Raji (cell line): ENCODE data around the gene FAM170B.

Experiments used
- POLR2A ChIP-seq: IDR thresholded peaks from 2 replicates; pipeline ENCODE4 v1.6.1; 2011; ENCODE audit warnings: low read depth, low read length, control low read depth; ENCODE audit not compliant: insufficient read depth

The FAM170B gene

DNA sequence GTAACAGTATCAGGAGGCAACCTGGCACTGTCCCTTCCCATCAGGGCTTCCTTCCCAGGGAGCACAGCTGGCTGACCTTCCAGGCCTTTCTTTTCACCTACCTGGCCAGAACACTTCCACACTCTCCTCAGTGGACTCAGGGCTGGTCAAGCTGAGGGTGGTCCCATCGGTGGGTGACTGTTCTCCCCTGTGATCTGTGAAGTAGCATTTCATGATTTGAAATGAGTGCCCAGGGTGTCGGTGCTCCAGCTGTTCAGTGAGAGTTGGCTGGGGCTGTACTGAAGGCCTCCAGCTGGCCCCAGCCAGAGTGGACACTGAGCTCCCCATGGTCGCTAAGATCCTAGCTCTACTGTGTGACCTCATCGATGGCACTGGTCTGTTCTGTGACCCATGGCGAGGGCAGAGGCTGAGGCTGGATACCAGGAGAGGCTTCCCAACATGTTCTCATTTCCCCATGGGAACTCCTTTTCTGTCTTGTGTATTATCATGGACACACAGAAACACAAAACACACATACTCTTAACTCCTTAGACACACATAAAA lies at the start of gene FAM170B:
FAM170B (minus strand) TSS at position 316 of the 543 bp plus-strand sequence; CDS start at position 213, 103 bp downstream.
- TF ChIP-seq POLR2A, result no peak

DNA sequence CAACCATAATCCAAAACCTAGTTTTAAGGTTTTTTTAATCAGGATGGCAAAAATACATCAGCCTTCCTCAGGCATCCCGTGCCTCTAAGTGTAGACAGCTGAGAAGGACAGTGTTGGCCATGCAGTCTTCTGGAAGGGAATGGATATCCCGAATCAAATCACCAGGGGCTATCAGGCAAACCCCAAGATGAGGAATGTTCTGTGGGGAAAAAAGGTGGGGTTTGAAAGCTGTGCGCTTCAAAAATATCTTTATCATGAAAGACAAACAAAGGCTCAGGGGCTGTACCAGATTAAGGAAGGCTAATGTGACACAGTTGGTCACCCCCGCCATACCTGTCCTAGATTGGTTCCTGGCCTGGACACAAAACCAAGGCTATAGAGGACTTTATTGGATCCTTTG lies 49.0 kb upstream of the FAM170B start:
- TF ChIP-seq POLR2A, result no peak

DNA sequence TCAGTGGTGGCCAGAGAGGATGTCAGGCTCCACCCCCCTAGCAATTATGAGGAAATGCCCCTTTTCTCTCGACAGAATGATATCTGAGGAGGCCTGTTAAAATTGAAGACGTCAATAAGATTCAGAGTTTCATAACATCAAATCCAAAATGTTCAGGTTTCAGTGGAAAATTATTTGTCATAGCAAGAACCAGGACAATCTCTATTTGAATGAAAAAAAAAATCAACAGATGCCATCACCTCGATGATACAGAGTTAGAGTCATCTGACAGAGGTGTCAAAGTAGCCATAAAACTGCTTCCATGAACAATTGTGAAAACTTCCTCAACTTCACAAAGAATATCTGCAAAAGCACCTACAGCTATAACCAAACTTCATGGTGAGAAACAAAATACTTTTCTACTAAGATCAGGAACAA lies 46.6 kb upstream of the FAM170B start:
- TF ChIP-seq POLR2A, result no peak

DNA sequence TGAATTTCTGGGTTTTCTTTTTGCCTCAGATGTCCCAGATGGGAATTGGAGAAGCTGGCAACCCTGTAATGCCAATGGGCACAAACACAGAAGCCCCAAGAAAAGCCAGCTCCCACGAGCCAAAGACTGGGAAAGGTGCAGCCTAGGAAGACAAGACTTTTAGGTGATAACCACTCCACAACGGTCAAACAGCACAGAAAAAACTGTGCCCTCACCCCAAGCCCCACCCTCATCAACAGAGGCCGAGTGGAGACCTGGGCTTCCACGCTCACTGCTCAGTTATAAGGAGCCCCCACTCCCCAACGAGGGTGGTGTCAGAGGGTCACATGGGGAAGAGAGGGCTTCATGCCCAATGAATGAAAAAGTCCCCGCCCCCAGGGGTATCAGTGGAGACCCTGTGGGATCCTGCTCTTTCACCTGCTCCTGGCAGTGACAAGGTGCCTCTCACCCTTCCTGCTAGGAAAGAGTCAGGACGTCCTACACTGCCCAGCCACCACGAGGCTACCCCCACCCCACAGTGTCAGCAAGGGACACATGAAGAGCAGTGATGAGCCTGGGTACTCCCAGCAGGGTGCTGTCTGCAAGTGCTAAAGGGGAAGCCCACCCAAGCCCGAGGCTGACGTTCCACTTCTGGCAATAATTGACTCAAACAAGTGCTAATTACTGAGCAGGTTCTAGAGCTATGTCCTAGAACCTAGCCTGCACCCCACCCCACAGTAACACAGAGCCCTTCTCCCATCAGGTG lies 46.0 kb upstream of the FAM170B start:
- TF ChIP-seq POLR2A, result no peak

GRCh38 chr10:49178489-49179471 lies 45.0 kb upstream of the FAM170B start:
- TF ChIP-seq POLR2A, result no peak

GRCh38 chr10:49177391-49178355 lies 43.9 kb upstream of the FAM170B start:
- no peak for TF ChIP-seq POLR2A

GRCh38 chr10:49176310-49177268 lies 42.8 kb upstream of the FAM170B start:
- no peak for TF ChIP-seq POLR2A

DNA sequence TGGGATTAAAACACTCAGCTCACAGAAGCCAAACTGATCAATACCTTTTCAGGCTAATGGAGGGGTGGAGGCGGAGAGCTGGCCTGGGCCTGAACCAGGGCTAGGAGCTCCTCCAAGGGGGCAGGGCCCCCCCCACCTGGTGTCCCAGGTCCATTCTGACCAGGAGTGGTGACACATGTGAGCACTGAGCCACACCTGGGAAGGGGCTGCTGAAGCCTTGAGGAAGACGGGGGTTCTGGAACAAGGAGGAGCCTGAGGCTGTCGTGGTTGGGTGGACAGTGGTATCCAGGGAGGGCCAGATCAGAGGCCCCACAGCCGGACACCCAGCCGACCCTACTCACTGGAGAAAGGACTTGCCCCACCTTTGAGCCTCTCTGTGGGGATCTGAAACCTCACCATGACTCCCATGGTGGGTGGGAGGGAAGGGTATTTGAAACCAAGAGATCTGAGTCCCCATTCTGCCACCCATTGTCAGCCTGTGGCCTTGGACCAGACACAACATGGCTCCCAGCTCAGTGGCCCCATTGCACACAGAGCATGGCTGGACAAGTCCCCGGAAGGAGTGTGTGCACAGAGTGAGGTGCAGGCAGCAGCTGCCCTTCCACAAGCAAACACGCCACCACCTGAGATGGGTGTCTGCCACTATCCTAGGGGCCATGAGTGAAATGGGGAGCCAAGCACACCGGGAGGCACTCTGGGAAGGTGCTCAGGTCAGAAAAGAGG lies 41.9 kb upstream of the FAM170B start:
- TF ChIP-seq POLR2A, result no peak

DNA sequence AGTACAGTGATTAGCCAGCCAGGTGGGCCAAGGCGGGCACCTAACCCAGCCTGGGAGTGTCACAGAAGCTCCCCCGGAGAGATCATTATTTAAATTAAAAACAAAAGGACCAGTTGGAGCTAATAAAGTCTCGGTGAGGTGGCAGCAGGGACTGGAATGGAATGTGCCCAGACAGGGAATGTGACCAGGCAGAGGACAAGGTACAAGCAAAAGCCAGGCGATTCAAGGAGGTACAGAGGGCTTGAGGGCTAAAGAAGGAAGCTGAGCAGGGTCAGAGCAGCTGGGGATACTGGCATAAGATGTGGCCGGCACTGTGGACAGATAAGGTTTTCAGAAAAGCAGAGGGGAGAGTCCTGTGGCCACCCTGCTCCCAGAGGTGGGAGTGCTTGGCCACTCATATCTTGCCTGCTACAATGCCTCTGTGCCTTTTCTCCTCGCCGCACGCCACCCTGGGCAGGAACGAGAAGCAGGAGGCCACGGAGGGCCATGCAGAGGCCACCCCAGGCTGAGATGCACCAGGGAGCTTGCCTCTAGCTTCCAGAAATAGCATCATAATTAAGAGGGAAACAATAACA lies 41.2 kb upstream of the FAM170B start:
- no peak for TF ChIP-seq POLR2A

DNA sequence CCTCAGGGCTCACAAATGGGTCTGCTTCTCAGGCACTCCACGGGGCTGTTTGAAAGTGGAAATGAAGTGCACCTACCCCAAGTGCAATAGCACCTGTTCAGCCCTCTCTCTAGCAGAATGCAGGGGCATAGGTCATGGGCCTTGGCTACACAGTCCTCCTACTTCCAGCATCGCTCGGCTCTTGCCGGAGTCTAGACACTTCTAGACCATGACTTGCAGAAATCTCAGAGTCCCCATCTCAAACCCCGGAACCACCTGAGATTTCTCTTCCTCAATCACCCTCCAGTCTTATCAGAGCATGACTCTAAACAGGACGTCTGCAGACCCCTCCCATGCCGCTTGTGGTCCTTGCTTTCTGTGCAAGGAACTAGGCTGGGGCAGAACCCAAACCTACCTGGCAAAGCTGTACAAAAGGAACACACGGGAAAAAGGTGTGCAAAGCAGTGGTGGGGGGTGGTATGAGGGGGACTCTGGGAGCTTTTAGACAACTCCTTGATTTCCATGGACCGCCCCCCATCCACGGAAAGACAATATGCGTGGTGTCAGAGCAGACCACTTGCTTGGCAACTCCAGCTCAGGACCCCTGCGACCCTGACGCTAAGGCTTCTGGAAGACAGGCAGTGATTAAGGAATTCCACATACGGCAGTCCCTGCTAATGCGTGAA lies 40.6 kb upstream of the FAM170B start:
- TF ChIP-seq POLR2A, result no peak

DNA sequence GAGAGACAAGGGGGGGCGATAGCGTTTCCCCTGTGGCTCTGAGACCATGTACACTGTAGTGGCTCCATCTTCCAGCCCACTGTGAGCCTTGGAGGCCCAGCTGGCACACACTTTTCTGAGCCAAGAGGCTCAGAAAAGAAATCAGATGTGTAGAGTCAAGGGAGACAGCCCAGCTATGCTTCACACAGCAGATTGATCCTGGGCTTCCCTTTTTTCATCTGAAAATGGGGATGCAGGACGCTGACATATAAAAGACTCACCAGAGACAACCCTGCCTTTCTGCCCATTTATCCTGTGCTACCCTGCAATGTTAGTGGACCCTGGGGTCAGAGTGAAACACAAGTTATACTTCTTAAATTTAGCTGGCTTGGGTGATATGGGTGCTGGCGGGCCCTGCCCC lies 40.0 kb upstream of the FAM170B start:
- TF ChIP-seq POLR2A, result no peak
